ENCODE results near the gene SIN3A. TPM values are rescaled to one million over a fixed set of nuclear protein-coding genes. Genes with fewer than 3 reads are reported as not detected.
A peak's percentile ranks its signal among the peaks of the same experiment; 100 is the strongest.

Gene SIN3A
- total and polyA plus RNA-seq, 9 of the 15 experiments (the other 6 are each of a cell fraction or from before 2014, with no cell fraction given) = 11.1 to 70.3 (median 25.3) TPM

GRCh38 chr15:75321711-75322110 is 129.8 kb downstream of the SIN3A start (continued):
- TF ChIP-seq HBP1 (CRISPR knock-in tag; IDR thresholded peaks at IDR 0.05) = 0 out of 2 replicates have a peak, but pooled peaks have one; percentile 67
- 0 out of 2 replicates have a peak, but pooled peaks have one; percentile 44 for TF ChIP-seq THRB (CRISPR knock-in tag; conservative IDR thresholded peaks at IDR 0.05)
- 0 out of 2 replicates have a peak, but pooled peaks have one; percentile 19 for TF ChIP-seq CTBP1 (IDR thresholded peaks at IDR 0.05; ENCODE audit: borderline replicate concordance)
- TF ChIP-seq ZBTB26 (CRISPR knock-in tag; IDR thresholded peaks at IDR 0.05) = 0 out of 2 replicates have a peak, but pooled peaks have one; percentile 40
- TF ChIP-seq ELF4 (CRISPR knock-in tag; IDR thresholded peaks at IDR 0.05) = 0 out of 2 replicates have a peak, but pooled peaks have one; percentile 8

MicroRNAs encoded within 50 kb of the gene (microRNA counts, 767-probe panel; counts per million panel counts)
- microRNA hsa-miR-631 = 2,418 counts per million, percentile 60 among the panel's probes with 10 or more counts

Small RNA genes within 50 kb of the gene (microRNA-seq; reads per million reads assigned to microRNA genes)
- not detected for gene MIR631 (ENCODE audit: borderline microRNAs expressed)

Small RNA genes within 50 kb of the gene (small RNA-seq; reads per million reads assigned to genes)
- not detected for gene AC105036.2

Other genes starting within 250 kb of the SIN3A start
Only the 7 nearest of the 10 such genes appear.
- not detected in 2 replicates for gene GOLGA6D, start 168.9 kb downstream of the SIN3A start, total RNA-seq (2014; rRNA removed)
- gene GOLGA6D, start 168.9 kb downstream of the SIN3A start, total RNA-seq (2014; rRNA removed; fragmentation: Illumina TruSeq; extraction: Trizol) = not detected in 2 replicates
- gene GOLGA6D, start 168.9 kb downstream of the SIN3A start, total RNA-seq (2015; rRNA removed; fragmentation: Illumina TruSeq; extraction: Trizol) = not detected in 2 replicates
- not detected in 2 replicates for gene GOLGA6D, start 168.9 kb downstream of the SIN3A start, total RNA-seq (2021)
- not detected in 2 replicates for gene GOLGA6D, start 168.9 kb downstream of the SIN3A start, polyA plus RNA-seq (2011; rRNA removed)
- gene GOLGA6D, start 168.9 kb downstream of the SIN3A start, polyA plus RNA-seq (2014; fragmentation: Illumina TruSeq; extraction: Trizol) = not detected in 2 replicates
- not detected for gene GOLGA6D, start 168.9 kb downstream of the SIN3A start, polyA plus RNA-seq (2014; fragmentation: Nextera tagmentation; extraction: Ambion mirVana)
- not detected in 2 replicates for gene GOLGA6D, start 168.9 kb downstream of the SIN3A start, polyA plus RNA-seq (2014; rRNA removed)
- 137 and 140 TPM in 2 replicates for gene COMMD4, start 115.6 kb downstream of the SIN3A start, total RNA-seq (2014; rRNA removed)
- gene COMMD4, start 115.6 kb downstream of the SIN3A start, total RNA-seq (2014; rRNA removed; fragmentation: Illumina TruSeq; extraction: Trizol) = 35.6 and 50.0 TPM in 2 replicates
- 63.2 and 63.9 TPM in 2 replicates for gene COMMD4, start 115.6 kb downstream of the SIN3A start, total RNA-seq (2015; rRNA removed; fragmentation: Illumina TruSeq; extraction: Trizol)
- 104 and 112 TPM in 2 replicates for gene COMMD4, start 115.6 kb downstream of the SIN3A start, total RNA-seq (2021)
- gene COMMD4, start 115.6 kb downstream of the SIN3A start, polyA plus RNA-seq (2011; rRNA removed) = 77.1 and 77.6 TPM in 2 replicates
- gene COMMD4, start 115.6 kb downstream of the SIN3A start, polyA plus RNA-seq (2014; fragmentation: Illumina TruSeq; extraction: Trizol) = 43.9 and 64.1 TPM in 2 replicates
- gene COMMD4, start 115.6 kb downstream of the SIN3A start, polyA plus RNA-seq (2014; fragmentation: Nextera tagmentation; extraction: Ambion mirVana) = 10 to 100 TPM; 20.4 to 39.2 TPM
- 124 and 138 TPM in 2 replicates for gene COMMD4, start 115.6 kb downstream of the SIN3A start, polyA plus RNA-seq (2014; rRNA removed)
- 2.5 and 3.2 TPM in 2 replicates for gene NEIL1, start 104.7 kb downstream of the SIN3A start, total RNA-seq (2014; rRNA removed)
- gene NEIL1, start 104.7 kb downstream of the SIN3A start, total RNA-seq (2014; rRNA removed; fragmentation: Illumina TruSeq; extraction: Trizol) = 0.80 and 1.4 TPM in 2 replicates
- 1.6 and 2.4 TPM in 2 replicates for gene NEIL1, start 104.7 kb downstream of the SIN3A start, total RNA-seq (2015; rRNA removed; fragmentation: Illumina TruSeq; extraction: Trizol)
- 3.7 and 4.9 TPM in 2 replicates for gene NEIL1, start 104.7 kb downstream of the SIN3A start, total RNA-seq (2021)
- 4.3 and 6.1 TPM in 2 replicates for gene NEIL1, start 104.7 kb downstream of the SIN3A start, polyA plus RNA-seq (2011; rRNA removed)
- 1.7 and 3.1 TPM in 2 replicates for gene NEIL1, start 104.7 kb downstream of the SIN3A start, polyA plus RNA-seq (2014; fragmentation: Illumina TruSeq; extraction: Trizol)
- gene NEIL1, start 104.7 kb downstream of the SIN3A start, polyA plus RNA-seq (2014; fragmentation: Nextera tagmentation; extraction: Ambion mirVana) = under 1 TPM; 0.14 to 0.28 TPM
- 4.0 and 7.1 TPM in 2 replicates for gene NEIL1, start 104.7 kb downstream of the SIN3A start, polyA plus RNA-seq (2014; rRNA removed)
- gene MAN2C1, start 83.1 kb downstream of the SIN3A start, total RNA-seq (2014; rRNA removed) = 57.9 and 67.5 TPM in 2 replicates
- gene MAN2C1, start 83.1 kb downstream of the SIN3A start, total RNA-seq (2014; rRNA removed; fragmentation: Illumina TruSeq; extraction: Trizol) = 27.9 and 31.6 TPM in 2 replicates
- 40.2 and 42.5 TPM in 2 replicates for gene MAN2C1, start 83.1 kb downstream of the SIN3A start, total RNA-seq (2015; rRNA removed; fragmentation: Illumina TruSeq; extraction: Trizol)
- gene MAN2C1, start 83.1 kb downstream of the SIN3A start, total RNA-seq (2021) = 113 and 120 TPM in 2 replicates
- 39.9 and 91.5 TPM in 2 replicates for gene MAN2C1, start 83.1 kb downstream of the SIN3A start, polyA plus RNA-seq (2011; rRNA removed)
- 38.4 and 56.1 TPM in 2 replicates for gene MAN2C1, start 83.1 kb downstream of the SIN3A start, polyA plus RNA-seq (2014; fragmentation: Illumina TruSeq; extraction: Trizol)
- gene MAN2C1, start 83.1 kb downstream of the SIN3A start, polyA plus RNA-seq (2014; fragmentation: Nextera tagmentation; extraction: Ambion mirVana) = 1 to 10 TPM; 2.0 TPM
- gene MAN2C1, start 83.1 kb downstream of the SIN3A start, polyA plus RNA-seq (2014; rRNA removed) = 101 and 141 TPM in 2 replicates
- gene PTPN9, start 127.6 kb upstream of the SIN3A start, total RNA-seq (2014; rRNA removed) = 7.4 and 14.4 TPM in 2 replicates
- gene PTPN9, start 127.6 kb upstream of the SIN3A start, total RNA-seq (2014; rRNA removed; fragmentation: Illumina TruSeq; extraction: Trizol) = 14.2 and 16.6 TPM in 2 replicates
- 15.4 and 16.5 TPM in 2 replicates for gene PTPN9, start 127.6 kb upstream of the SIN3A start, total RNA-seq (2015; rRNA removed; fragmentation: Illumina TruSeq; extraction: Trizol)
- 17.1 and 20.4 TPM in 2 replicates for gene PTPN9, start 127.6 kb upstream of the SIN3A start, total RNA-seq (2021)
- 22.3 and 24.0 TPM in 2 replicates for gene PTPN9, start 127.6 kb upstream of the SIN3A start, polyA plus RNA-seq (2011; rRNA removed)
- 17.7 and 19.7 TPM in 2 replicates for gene PTPN9, start 127.6 kb upstream of the SIN3A start, polyA plus RNA-seq (2014; fragmentation: Illumina TruSeq; extraction: Trizol)
- 1 to 10 TPM; 5.0 to 6.3 TPM for gene PTPN9, start 127.6 kb upstream of the SIN3A start, polyA plus RNA-seq (2014; fragmentation: Nextera tagmentation; extraction: Ambion mirVana)
- gene PTPN9, start 127.6 kb upstream of the SIN3A start, polyA plus RNA-seq (2014; rRNA removed) = 11.3 and 12.4 TPM in 2 replicates
- gene SNUPN, start 174.0 kb upstream of the SIN3A start, total RNA-seq (2014; rRNA removed) = 32.2 and 33.0 TPM in 2 replicates
- gene SNUPN, start 174.0 kb upstream of the SIN3A start, total RNA-seq (2014; rRNA removed; fragmentation: Illumina TruSeq; extraction: Trizol) = 39.5 and 41.6 TPM in 2 replicates
- gene SNUPN, start 174.0 kb upstream of the SIN3A start, total RNA-seq (2015; rRNA removed; fragmentation: Illumina TruSeq; extraction: Trizol) = 36.9 and 40.0 TPM in 2 replicates
- gene SNUPN, start 174.0 kb upstream of the SIN3A start, total RNA-seq (2021) = 36.6 and 38.3 TPM in 2 replicates
- gene SNUPN, start 174.0 kb upstream of the SIN3A start, polyA plus RNA-seq (2011; rRNA removed) = 29.7 and 38.4 TPM in 2 replicates
- 40.9 and 45.0 TPM in 2 replicates for gene SNUPN, start 174.0 kb upstream of the SIN3A start, polyA plus RNA-seq (2014; fragmentation: Illumina TruSeq; extraction: Trizol)
- 10 to 100 TPM; 69.3 to 78.3 TPM for gene SNUPN, start 174.0 kb upstream of the SIN3A start, polyA plus RNA-seq (2014; fragmentation: Nextera tagmentation; extraction: Ambion mirVana)
- gene SNUPN, start 174.0 kb upstream of the SIN3A start, polyA plus RNA-seq (2014; rRNA removed) = 38.0 and 42.5 TPM in 2 replicates
- gene IMP3, start 188.5 kb upstream of the SIN3A start, total RNA-seq (2014; rRNA removed) = 140 and 159 TPM in 2 replicates
- 74.4 and 74.6 TPM in 2 replicates for gene IMP3, start 188.5 kb upstream of the SIN3A start, total RNA-seq (2014; rRNA removed; fragmentation: Illumina TruSeq; extraction: Trizol)
- 87.6 and 93.6 TPM in 2 replicates for gene IMP3, start 188.5 kb upstream of the SIN3A start, total RNA-seq (2015; rRNA removed; fragmentation: Illumina TruSeq; extraction: Trizol)
- 113 and 124 TPM in 2 replicates for gene IMP3, start 188.5 kb upstream of the SIN3A start, total RNA-seq (2021)
- 58.5 and 68.3 TPM in 2 replicates for gene IMP3, start 188.5 kb upstream of the SIN3A start, polyA plus RNA-seq (2011; rRNA removed)
- gene IMP3, start 188.5 kb upstream of the SIN3A start, polyA plus RNA-seq (2014; fragmentation: Illumina TruSeq; extraction: Trizol) = 44.5 and 47.1 TPM in 2 replicates
- 10 to 100 TPM; 14.5 to 15.5 TPM for gene IMP3, start 188.5 kb upstream of the SIN3A start, polyA plus RNA-seq (2014; fragmentation: Nextera tagmentation; extraction: Ambion mirVana)
- 160 and 161 TPM in 2 replicates for gene IMP3, start 188.5 kb upstream of the SIN3A start, polyA plus RNA-seq (2014; rRNA removed)

Measured in K562 (cell line).